Stomach smooth muscle (tissue), 2 donors: ENCODE results near the gene NADSYN1.

Source experiments
- H3K27ac ChIP-seq: one replicate; pipeline ENCODE4 v1.7.0; 2013; ENCODE audit warnings: mild to moderate bottlenecking, low read length, inconsistent platforms
- H3K27me3 ChIP-seq, 2 donors: one replicate each; pipeline ENCODE4 v1.7.0; 2013; ENCODE audit warnings: low read length in 2 of 2; ENCODE audit not compliant: insufficient read depth in 2 of 2, control insufficient read depth in 1 of 2
- H3K36me3 ChIP-seq, 2 donors: one replicate each; pipeline ENCODE4 v1.7.0; 2013; ENCODE audit warnings: low read length in 2 of 2; ENCODE audit not compliant: control insufficient read depth in 2 of 2, insufficient read depth in 2 of 2
- H3K4me1 ChIP-seq: one replicate; pipeline ENCODE4 v1.7.0; 2013; ENCODE audit warnings: low read length; ENCODE audit not compliant: control insufficient read depth, insufficient read depth
- H3K4me3 ChIP-seq, 2 donors: one replicate each; pipeline ENCODE4 v1.7.0; 2013; ENCODE audit warnings: low read length in 2 of 2
- H3K9ac ChIP-seq, 2 donors: one replicate each; pipeline ENCODE4 v1.7.0; 2013; ENCODE audit warnings: low read length in 2 of 2, mild to moderate bottlenecking in 1 of 2
- H3K9me3 ChIP-seq, 2 donors: one replicate each; pipeline ENCODE4 v1.7.0; 2013; ENCODE audit warnings: low read length in 2 of 2; ENCODE audit not compliant: control insufficient read depth in 2 of 2
- donor health status: healthy.
- donor health status: Pancreatic carcinoma.

The NADSYN1 gene

DNA sequence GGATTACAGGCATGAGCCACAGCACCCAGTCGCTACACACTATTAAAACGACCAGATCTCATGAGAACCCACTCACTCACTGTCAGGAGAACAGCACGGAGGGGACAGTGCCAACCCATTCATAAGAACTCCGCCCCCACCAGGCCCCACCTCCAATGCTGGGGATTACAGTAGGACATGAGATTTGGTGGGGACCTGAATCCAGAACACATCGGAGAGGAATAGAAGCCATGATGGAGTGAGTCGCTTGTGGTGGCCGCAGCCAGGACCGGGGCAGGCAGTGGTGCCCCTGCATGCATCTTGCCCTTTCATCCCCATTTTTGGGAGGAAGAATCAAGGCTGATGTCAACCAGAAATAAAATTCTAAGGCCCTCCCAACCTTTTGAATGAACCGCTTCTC is 8.7 kb downstream of the NADSYN1 start:
- H3K4me3 ChIP-seq: no peak overlapping the region
- H3K4me1 ChIP-seq: no peaks in the 10 kb centered on the region
- no peaks in the 10 kb centered on the region for H3K27me3 ChIP-seq
- H3K9ac ChIP-seq: no peak overlapping the region
- peaks cover 34 to 35% of the 10 kb centered on the region in 2 donors for H3K36me3 ChIP-seq
- no peak overlapping the region for H3K27ac ChIP-seq
- no peaks in the 10 kb centered on the region for H3K9me3 ChIP-seq

DNA sequence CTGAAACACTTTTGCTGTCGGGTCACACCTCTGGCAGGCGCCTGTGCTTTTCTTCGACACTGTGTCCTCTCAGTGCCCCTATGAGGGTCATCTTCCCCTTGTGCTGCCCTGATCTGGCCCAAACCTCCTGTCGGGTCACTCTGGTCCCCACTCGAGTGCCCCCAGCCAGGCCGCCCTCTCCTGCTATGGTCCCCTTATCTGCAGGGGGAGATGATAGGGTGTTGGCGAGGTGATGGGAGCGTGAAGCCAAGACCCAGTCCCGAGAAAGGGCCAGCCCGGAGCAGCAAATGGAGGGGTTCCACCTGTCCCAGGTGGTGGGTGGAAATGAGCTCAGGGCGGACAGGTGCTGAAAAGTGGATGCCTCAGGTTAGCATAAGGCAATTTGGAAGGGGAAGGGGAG is 9.7 kb downstream of the NADSYN1 start:
- Histone ChIP-seq H3K36me3 (peaks cover 28 to 31% of the 10 kb centered on the region in 2 donors), H3K27ac (no peak overlapping the region), H3K9me3 (no peaks in the 10 kb centered on the region), H3K27me3 (no peaks in the 10 kb centered on the region), H3K4me1 (no peaks in the 10 kb centered on the region), H3K4me3 (no peak overlapping the region), H3K9ac (no peak overlapping the region)

DNA sequence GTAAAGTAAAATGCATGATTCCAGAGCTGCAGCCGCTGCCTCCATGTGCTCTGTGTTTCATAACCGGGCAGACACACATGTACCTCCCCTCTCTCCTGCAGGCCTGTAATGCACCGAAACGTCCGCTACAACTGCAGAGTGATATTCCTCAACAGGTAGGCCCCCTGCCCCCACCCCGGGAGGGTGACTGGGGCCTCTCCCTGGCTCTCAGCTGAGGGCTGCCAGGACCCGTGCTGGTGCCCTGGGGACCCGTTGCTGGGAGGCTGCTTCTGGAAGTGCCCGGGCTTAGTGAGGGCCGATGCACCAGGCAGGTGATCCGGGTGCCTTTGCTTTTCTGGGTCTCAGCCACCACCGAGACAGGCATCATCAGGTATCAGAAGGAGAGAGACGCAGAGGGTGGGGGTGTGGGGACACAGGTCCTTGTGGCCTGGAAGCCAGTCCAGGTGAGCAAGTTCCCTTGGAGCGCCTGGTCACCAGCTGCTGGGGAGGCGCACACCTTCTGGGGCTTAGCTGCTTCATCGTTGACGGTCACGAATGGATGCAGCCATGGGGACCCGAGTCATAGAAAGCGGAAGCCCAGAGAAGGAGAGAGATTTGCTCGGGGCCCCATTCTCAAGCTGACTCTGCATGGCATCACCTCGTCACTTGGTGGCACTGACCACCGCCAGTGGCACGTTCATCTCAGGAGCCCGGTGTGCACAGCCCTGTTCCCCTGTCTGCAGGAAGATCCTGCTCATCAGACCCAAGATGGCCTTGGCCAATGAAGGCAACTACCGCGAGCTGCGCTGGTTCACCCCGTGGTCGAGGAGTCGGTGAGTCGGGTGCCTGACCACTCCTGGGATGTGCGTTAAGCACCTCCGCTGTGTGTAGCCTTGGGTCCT is 10.6 kb downstream of the NADSYN1 start:
- H3K4me3 ChIP-seq: no peak overlapping the region
- H3K9me3 ChIP-seq: no peaks in the 10 kb centered on the region
- peaks cover 22 to 27% of the 10 kb centered on the region in 2 donors for H3K36me3 ChIP-seq
- H3K9ac ChIP-seq: no peak overlapping the region
- H3K27ac ChIP-seq: no peak overlapping the region
- no peaks in the 10 kb centered on the region for H3K4me1 ChIP-seq
- no peaks in the 10 kb centered on the region for H3K27me3 ChIP-seq

DNA sequence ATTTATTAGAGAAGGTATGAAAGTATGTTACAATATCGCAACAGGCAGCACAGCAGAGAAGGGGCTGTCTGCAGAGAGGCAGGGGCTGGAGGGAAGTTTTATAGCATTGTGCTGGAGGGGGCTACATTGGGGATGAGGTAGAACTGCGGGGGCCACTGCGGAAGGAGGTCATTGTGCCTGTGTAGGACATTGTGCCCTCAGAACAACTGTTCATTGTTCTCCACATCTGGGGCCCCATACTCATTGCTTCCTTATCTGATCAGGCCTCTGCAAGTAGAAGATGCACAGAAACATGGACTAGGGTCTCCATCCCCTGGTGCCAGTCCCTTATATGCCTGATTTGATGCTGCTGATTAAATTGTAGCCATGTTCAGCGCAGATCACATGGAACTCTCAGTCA is 12.1 kb downstream of the NADSYN1 start:
- Histone ChIP-seq H3K4me3 (no peak overlapping the region), H3K4me1 (no peaks in the 10 kb centered on the region), H3K27ac (no peak overlapping the region), H3K9ac (no peak overlapping the region), H3K9me3 (no peaks in the 10 kb centered on the region), H3K27me3 (no peaks in the 10 kb centered on the region), H3K36me3 (peaks cover 7 to 14% of the 10 kb centered on the region in 2 donors)

DNA sequence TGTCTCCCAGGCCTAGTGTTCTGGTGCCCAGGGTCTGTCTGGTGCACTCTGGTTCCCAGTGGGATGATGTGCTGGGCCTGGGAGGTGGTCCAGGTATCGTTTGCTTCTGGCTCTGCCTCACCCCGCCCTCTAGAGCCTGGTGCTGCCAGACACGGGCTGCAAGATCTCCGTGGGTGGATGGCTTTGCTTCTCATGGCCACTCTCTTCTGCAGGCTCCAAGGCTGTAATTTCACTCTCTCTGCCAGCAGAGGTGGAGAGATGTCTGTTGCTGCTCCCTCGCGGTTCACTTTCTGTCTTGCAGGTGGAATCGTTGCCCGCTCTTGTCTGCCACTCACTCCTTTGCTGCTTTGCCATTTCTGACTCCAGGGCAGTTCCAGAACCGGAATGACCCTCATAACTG is 13.4 kb downstream of the NADSYN1 start:
- H3K9ac ChIP-seq: no peak overlapping the region
- peaks cover 5 to 11% of the 10 kb centered on the region in 2 donors for H3K36me3 ChIP-seq
- no peak overlapping the region for H3K27ac ChIP-seq
- H3K9me3 ChIP-seq: no peaks in the 10 kb centered on the region
- no peak overlapping the region for H3K4me3 ChIP-seq
- no peaks in the 10 kb centered on the region for H3K27me3 ChIP-seq
- no peaks in the 10 kb centered on the region for H3K4me1 ChIP-seq

DNA sequence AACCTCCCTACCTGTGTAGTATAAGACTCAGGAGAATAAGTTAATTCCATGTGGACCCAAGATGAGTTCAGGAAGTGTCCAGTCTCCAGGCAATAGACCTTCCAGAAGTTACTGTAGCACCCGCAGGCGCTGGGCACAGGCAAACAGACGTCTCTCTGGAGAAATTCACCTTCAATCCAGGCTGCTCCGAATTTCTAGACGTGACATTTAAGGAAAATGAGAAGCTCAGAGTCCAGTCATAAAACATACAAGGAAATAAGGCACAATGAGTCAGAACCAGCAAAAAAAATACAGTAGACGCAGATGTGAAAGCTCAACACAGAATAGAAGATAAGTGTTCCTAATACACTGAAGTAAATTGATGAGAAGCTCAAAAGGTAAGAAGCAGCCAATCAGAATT is 14.2 kb downstream of the NADSYN1 start:
- no peaks in the 10 kb centered on the region for H3K9me3 ChIP-seq
- no peak overlapping the region for H3K9ac ChIP-seq
- no peak overlapping the region for H3K27ac ChIP-seq
- H3K36me3 ChIP-seq: peaks cover 8 to 15% of the 10 kb centered on the region in 2 donors
- H3K27me3 ChIP-seq: no peaks in the 10 kb centered on the region
- no peak overlapping the region for H3K4me3 ChIP-seq
- no peaks in the 10 kb centered on the region for H3K4me1 ChIP-seq

DNA sequence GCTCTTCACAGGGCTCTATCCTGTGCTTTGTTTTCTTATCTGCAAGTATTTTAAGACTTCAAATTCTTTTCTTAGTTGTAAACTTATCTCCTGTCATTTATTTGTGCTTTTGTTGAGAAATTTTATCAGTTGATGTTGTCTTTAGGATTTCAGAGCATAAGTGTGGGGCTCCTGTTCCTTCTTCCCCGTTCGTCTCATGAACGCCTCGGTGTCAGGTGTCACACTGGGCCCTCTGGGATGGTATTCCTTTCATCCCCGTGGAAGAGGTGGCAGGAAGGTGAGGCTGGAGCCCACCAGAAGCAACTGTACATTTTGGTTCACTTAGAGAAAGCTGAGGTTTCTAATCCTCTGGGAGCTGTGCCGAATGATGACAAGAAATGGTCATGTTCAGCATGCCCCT is 17.9 kb downstream of the NADSYN1 start:
- Histone ChIP-seq H3K36me3 (peaks cover 31 to 34% of the 10 kb centered on the region in 2 donors), H3K27me3 (no peaks in the 10 kb centered on the region), H3K9ac (no peak overlapping the region)

GRCh38 chr11:71472357-71472885 is 19.4 kb downstream of the NADSYN1 start:
- H3K4me1 ChIP-seq: no peaks in the 10 kb centered on the region
- H3K9ac ChIP-seq: no peak overlapping the region
- H3K9me3 ChIP-seq: no peaks in the 10 kb centered on the region
- no peak overlapping the region for H3K4me3 ChIP-seq
- H3K36me3 ChIP-seq: peaks cover 31 to 34% of the 10 kb centered on the region in 2 donors
- no peaks in the 10 kb centered on the region for H3K27me3 ChIP-seq
- H3K27ac ChIP-seq: no peak overlapping the region

More for the DNA sequence above, 17.9 kb downstream of the NADSYN1 start:
- no peak overlapping the region for H3K27ac ChIP-seq
- no peaks in the 10 kb centered on the region for H3K9me3 ChIP-seq
- H3K4me1 ChIP-seq: no peaks in the 10 kb centered on the region
- H3K4me3 ChIP-seq: no peak overlapping the region

- Histone ChIP-seq H3K27ac (no peak overlapping the region), H3K4me1 (no peaks in the 10 kb centered on the region), H3K4me3 (no peak overlapping the region), H3K27me3 (no peaks in the 10 kb centered on the region), H3K36me3 (peaks cover 34 to 35% of the 10 kb centered on the region in 2 donors), H3K9me3 (no peaks in the 10 kb centered on the region), H3K9ac (no peak overlapping the region)
These were observed 20.2 kb downstream of the NADSYN1 start for GRCh38 chr11:71472941-71473792.

- H3K4me1 ChIP-seq: no peaks in the 10 kb centered on the region
- H3K4me3 ChIP-seq: no peak overlapping the region
- H3K36me3 ChIP-seq: peaks cover 34 to 41% of the 10 kb centered on the region in 2 donors
- no peak overlapping the region for H3K9ac ChIP-seq
- H3K27me3 ChIP-seq: no peaks in the 10 kb centered on the region
- H3K27ac ChIP-seq: no peak overlapping the region
- no peaks in the 10 kb centered on the region for H3K9me3 ChIP-seq
These were observed 20.7 kb downstream of the NADSYN1 start for GRCh38 chr11:71473793-71474080.
